Endodermal cell (in vitro differentiated cells): ENCODE data around the gene FAT3. TPM values are rescaled to one million over a fixed set of nuclear protein-coding genes. Genes with fewer than 3 reads are reported as not detected.

Experiments
- DNase-seq: peaks from one replicate; pipeline ENCODE4 v3.0.0-alpha.2; 2017
- H3K27ac ChIP-seq: 2 replicates; pipeline ENCODE4 v1.5.1; 2013; ENCODE audit warnings: mild to moderate bottlenecking, low read depth, low read length, moderate library complexity
- H3K27me3 ChIP-seq: 2 replicates; pipeline ENCODE4 v1.6.1; 2013; ENCODE audit warnings: mild to moderate bottlenecking, low read length, moderate library complexity; ENCODE audit not compliant: insufficient read depth, control insufficient read depth, poor library complexity, severe bottlenecking
- H3K36me3 ChIP-seq: 2 replicates; pipeline ENCODE4 v1.7.0; 2013; ENCODE audit warnings: mild to moderate bottlenecking, low read length, moderate library complexity; ENCODE audit not compliant: control insufficient read depth, insufficient read depth
- H3K4me1 ChIP-seq: one replicate; pipeline ENCODE4 v1.7.0; 2013; ENCODE audit warnings: low read length; ENCODE audit not compliant: control insufficient read depth, insufficient read depth
- H3K4me3 ChIP-seq: 2 replicates; pipeline ENCODE4 v1.5.1; 2013; ENCODE audit warnings: mild to moderate bottlenecking, low read length, moderate library complexity
- H3K9ac ChIP-seq: 2 replicates; pipeline ENCODE4 v1.6.1; 2013; ENCODE audit warnings: mild to moderate bottlenecking, low read length, moderate library complexity; ENCODE audit not compliant: poor library complexity, severe bottlenecking; ENCODE audit errors: extremely low read depth
- H3K9me3 ChIP-seq: 2 replicates; pipeline ENCODE4 v1.6.1; 2013; ENCODE audit warnings: mild to moderate bottlenecking, low read length, moderate library complexity; ENCODE audit not compliant: control insufficient read depth
- H3K27ac Mint-ChIP-seq: 2 replicates; pipeline ENCODE4 v1.8.0; 2020; ENCODE audit warnings: mixed read lengths
- H3K27me3 Mint-ChIP-seq: 2 replicates; pipeline ENCODE4 v1.8.0; 2021; ENCODE audit warnings: mild to moderate bottlenecking, mixed read lengths; ENCODE audit not compliant: insufficient read depth
- H3K36me3 Mint-ChIP-seq: 2 replicates; pipeline ENCODE4 v1.8.0; 2020; ENCODE audit warnings: low read depth, mixed read lengths
- H3K4me1 Mint-ChIP-seq: 2 replicates; pipeline ENCODE4 v1.8.0; 2020; ENCODE audit warnings: mixed read lengths
- H3K4me3 Mint-ChIP-seq: 2 replicates; pipeline ENCODE4 v1.8.0; 2020; ENCODE audit warnings: mild to moderate bottlenecking, moderate library complexity, mixed read lengths
- H3K9me3 Mint-ChIP-seq: 2 replicates; pipeline ENCODE4 v1.8.0; 2020; ENCODE audit warnings: mild to moderate bottlenecking, mixed read lengths
- CTCF ChIP-seq: fragments of 200-600 bp; sonication (generic); conservative IDR thresholded peaks from 2 replicates; pipeline ENCODE4 v1.5.0; 2021; ENCODE audit warnings: antibody characterized with exemption, mild to moderate bottlenecking
- WGBS, 2 experiments: methylation state at CpG; one replicate each; pipeline versions ENCODE4 v1.1.5 to v1.1.7; 2013; ENCODE audit warnings: missing lambda C conversion rate in 2 of 2, mixed read lengths in 1 of 2; ENCODE audit not compliant: insufficient coverage in 1 of 2, insufficient read length in 1 of 2; 5-methylcytosine and 5-hydroxymethylcytosine counted together
- long read RNA-seq, 4 experiments: library from polyadenylated mRNA in 2 of 4; library from RNA in 1 of 4; library from capped mRNA in 1 of 4; stranded (forward) in 3 of 4; unstranded in 1 of 4; transcript quantifications; one replicate each; pipeline ENCODE4 v2.0.0, GENCODE V29; 2020 to 2021; ENCODE audit warnings: inconsistent platforms in 1 of 4
- polyA plus RNA-seq, 2 experiments: library from polyadenylated mRNA; stranded (reverse); fragments of 50-300 nt; gene quantifications; one replicate each; pipeline ENCODE4 v1.2.3, GENCODE V29; 2013
- total RNA-seq, 2 donors: library from RNA; stranded (reverse); fragmentation: NEBNext Ultra II Directional in 1 of 2; extraction: Animal tissue kit (Norgen Biotek cat#: 25700) in 1 of 2; gene quantifications; 2 replicates in 1 of 2; 3 replicates in 1 of 2; pipeline ENCODE4 v1.2.1, GENCODE V29; 2021

FAT3 gene
- total RNA-seq = 10 to 100 TPM; 11.6 to 24.9 TPM
- polyA plus RNA-seq (2013, experiment 1 of 2) = 11.5 TPM
- polyA plus RNA-seq (2013, experiment 2 of 2) = 12.7 TPM
- long read RNA-seq, experiment 1, partial matches to known transcripts = 0 of 3 reads
- long read RNA-seq, experiment 1, other reads (novel, unspliced or antisense) = 3 of 3 reads
- long read RNA-seq, experiment 2, partial matches to known transcripts = 0 of 2 reads
- long read RNA-seq, experiment 2, other reads (novel, unspliced or antisense) = 1 of 2 reads
- long read RNA-seq, experiment 3, partial matches to known transcripts = 4 of 9 reads
- long read RNA-seq, experiment 3, other reads (novel, unspliced or antisense) = 5 of 9 reads
- long read RNA-seq, experiment 4 = 0 reads

DNA sequence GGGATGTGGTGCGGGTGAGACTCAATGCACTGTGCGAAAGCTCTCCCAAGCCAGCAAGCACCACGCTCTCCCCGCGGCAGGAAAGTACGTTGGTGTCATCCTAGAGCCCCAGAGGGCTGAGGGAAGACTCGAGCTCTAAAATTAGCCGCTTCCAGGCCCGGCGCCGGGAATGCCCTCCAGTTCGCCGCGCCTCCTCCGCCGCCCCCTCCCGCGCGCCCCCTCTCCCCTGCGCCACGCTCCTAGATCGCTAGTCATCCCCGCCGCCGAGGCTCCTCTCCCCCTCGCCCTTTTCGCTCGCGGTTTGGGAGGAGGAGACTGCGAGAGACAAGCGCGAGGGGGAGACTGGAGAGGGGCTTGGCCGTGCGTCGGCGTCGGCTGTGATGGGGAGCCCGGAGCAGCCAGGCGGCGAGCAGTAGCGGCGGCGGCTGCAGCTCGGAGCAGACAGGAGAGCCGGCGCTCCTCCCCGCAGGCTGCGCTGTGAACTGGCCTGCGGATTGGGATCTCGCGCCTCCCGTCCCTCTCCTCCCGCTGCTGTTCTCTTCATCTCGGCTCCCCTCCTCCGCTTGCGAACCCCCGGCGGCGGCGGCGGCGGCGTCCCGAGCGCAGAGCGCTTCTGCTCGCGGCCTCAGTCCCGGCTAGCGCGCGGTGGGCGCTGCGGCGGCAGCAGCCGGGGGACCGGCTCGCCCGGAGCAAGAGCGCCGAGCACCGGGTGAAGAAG is at the start of gene FAT3:
Gene FAT3 (plus strand): TSS at position 412 of the 718 bp plus-strand sequence. CDS start 127,295 bp downstream, outside the sequence.
- Histone ChIP-seq H3K4me1 (peaks cover 4% of the 10 kb centered on the region), H3K9ac (peak within 1 kb of the TSS; percentile 26)
- WGBS, 2 experiments = 0 to 3% methylated on average over 6 to 81 of the region's 82 CpGs

DNA sequence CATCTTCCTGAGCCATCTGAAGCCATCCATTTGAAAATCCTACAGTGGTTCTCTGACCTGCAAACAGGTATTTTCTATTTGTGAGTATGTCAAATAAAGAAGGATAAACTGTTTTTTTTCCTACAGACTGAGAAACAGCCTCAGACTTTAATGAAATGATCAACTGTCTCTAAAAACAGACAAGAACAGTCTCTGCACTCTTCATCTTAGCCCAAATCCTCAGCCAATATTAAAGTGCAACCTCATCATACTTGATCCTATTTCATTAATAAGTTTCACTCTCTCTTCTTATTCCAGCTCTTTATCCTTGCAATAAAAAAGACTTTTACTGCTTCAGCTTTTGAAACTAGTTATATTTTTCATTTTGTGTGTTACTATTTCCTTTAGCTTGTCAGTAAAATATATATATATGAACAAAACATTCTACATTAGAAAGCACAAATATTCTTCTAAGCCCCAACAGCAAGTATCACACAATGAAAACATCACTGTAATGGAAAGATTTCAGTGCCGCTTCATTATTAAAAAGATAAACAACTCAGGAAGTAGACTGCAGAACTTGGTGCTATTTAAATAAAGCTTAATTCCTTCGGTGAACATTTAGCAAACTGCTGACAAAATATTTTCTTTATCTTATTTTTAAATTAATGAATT is 45.5 kb upstream of the FAT3 start:
- peaks cover 11% of the 10 kb centered on the region for H3K9me3 ChIP-seq
- no peaks in the 10 kb centered on the region for H3K36me3 ChIP-seq
- no peak overlapping the region for H3K27ac ChIP-seq
- no peak for DNase-seq
- Mint-ChIP-seq H3K4me3 (no peak overlapping the region), H3K27ac (no peak overlapping the region), H3K4me1 (peaks cover 15% of the 10 kb centered on the region), H3K36me3 (no peaks in the 10 kb centered on the region), H3K27me3 (no peaks in the 10 kb centered on the region), H3K9me3 (peaks cover 4% of the 10 kb centered on the region)
- no peaks in the 10 kb centered on the region for H3K27me3 ChIP-seq
- H3K9ac ChIP-seq = no peak overlapping the region
- peaks cover 12% of the 10 kb centered on the region for H3K4me1 ChIP-seq
- 93% methylated on average over 2 of the region's 2 CpGs; no CpG with 5 or more reads in 1 of the 2 experiments for WGBS, 2 experiments
- no peak overlapping the region for H3K4me3 ChIP-seq
- no peak for TF ChIP-seq CTCF

More for the DNA sequence above, at the start of gene FAT3:
- H3K27me3 ChIP-seq = peaks cover 23% of the 10 kb centered on the region
- Mint-ChIP-seq H3K27ac (peak within 1 kb of the TSS; percentile 42), H3K36me3 (no peaks in the 10 kb centered on the region), H3K9me3 (peaks cover 8% of the 10 kb centered on the region), H3K4me1 (peaks cover 37% of the 10 kb centered on the region), H3K4me3 (peak within 1 kb of the TSS; percentile 80), H3K27me3 (peaks cover 33% of the 10 kb centered on the region)
- TF ChIP-seq CTCF = peak; percentile 28
- peak within 1 kb of the TSS; percentile 87 for H3K4me3 ChIP-seq
- H3K27ac ChIP-seq = peak within 1 kb of the TSS; percentile 90
- peaks cover 15% of the 10 kb centered on the region for H3K9me3 ChIP-seq
- no peaks in the 10 kb centered on the region for H3K36me3 ChIP-seq
- DNase-seq = peak; percentile 90

DNA sequence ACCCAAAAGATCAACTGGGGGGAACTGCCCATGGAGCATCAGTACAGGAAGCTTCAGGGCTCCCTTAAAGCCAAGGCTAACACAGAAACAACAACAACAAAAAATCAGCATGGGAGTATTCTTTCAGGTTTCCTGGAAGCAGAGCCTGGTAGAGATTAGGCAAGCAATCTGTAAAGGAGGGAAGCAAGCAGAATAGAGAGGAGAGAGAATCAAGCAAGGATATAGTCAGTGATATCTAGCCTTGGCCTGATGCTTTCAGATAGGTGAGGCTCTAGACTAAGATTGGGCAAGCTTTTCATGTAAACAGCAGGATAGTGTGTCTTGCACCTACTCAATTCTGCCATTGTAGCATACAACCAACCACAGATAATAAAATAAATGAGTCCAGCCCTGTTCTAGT is 44.4 kb upstream of the FAT3 start:
- Mint-ChIP-seq H3K27ac (no peak overlapping the region), H3K27me3 (no peaks in the 10 kb centered on the region), H3K4me1 (peaks cover 15% of the 10 kb centered on the region), H3K4me3 (no peak overlapping the region), H3K9me3 (no peaks in the 10 kb centered on the region), H3K36me3 (no peaks in the 10 kb centered on the region)
- Histone ChIP-seq H3K9ac (no peak overlapping the region), H3K36me3 (no peaks in the 10 kb centered on the region), H3K27ac (no peak overlapping the region), H3K4me3 (no peak overlapping the region), H3K4me1 (peaks cover 12% of the 10 kb centered on the region), H3K9me3 (peaks cover 11% of the 10 kb centered on the region), H3K27me3 (no peaks in the 10 kb centered on the region)
- DNase-seq = no peak
- TF ChIP-seq CTCF = no peak
